Neural cell (in vitro differentiated cells): ENCODE results near the gene CPA1. TPM values are rescaled to one million over a fixed set of nuclear protein-coding genes. Genes with fewer than 3 reads are reported as not detected.

ENCODE experiments used
- H2AFZ ChIP-seq: fragments of 200-600, 300-800 bp; sonication (generic), shearing (Covaris generic); 2 replicates; pipeline ENCODE4 v1.6.0; 2014; ENCODE audit warnings: low read depth, mild to moderate bottlenecking, antibody characterized with exemption, low read length, moderate library complexity
- H3F3A ChIP-seq: fragments of 200-600 bp; shearing (Covaris generic); 2 replicates; pipeline ENCODE4 v1.6.1; 2016; ENCODE audit warnings: mild to moderate bottlenecking, moderate library complexity, mixed read lengths, antibody characterized with exemption, low read length; ENCODE audit not compliant: insufficient read depth, poor library complexity, severe bottlenecking
- H3K27ac ChIP-seq: fragments of 200-600, 300-800 bp; sonication (generic), shearing (Covaris generic); 2 replicates; pipeline ENCODE4 v1.5.1; 2014; ENCODE audit warnings: mild to moderate bottlenecking, low read length, moderate library complexity
- H3K27me3 ChIP-seq: fragments of 300-800, 200-600 bp; sonication (generic), shearing (Covaris generic); 2 replicates; pipeline ENCODE4 v1.6.0; 2014; ENCODE audit warnings: mild to moderate bottlenecking, low read depth, low read length, moderate library complexity; ENCODE audit not compliant: insufficient read depth
- H3K36me3 ChIP-seq: fragments of 300-800, 200-600 bp; sonication (generic), shearing (Covaris generic); 2 replicates; pipeline ENCODE4 v1.5.1; 2014; ENCODE audit warnings: mild to moderate bottlenecking, antibody characterized with exemption, low read length, moderate library complexity; ENCODE audit not compliant: insufficient read depth
- H3K4me2 ChIP-seq: fragments of 300-800, 200-600 bp; sonication (generic), shearing (Covaris generic); 2 replicates; pipeline ENCODE4 v1.6.0; 2014; ENCODE audit warnings: mild to moderate bottlenecking, low read length
- H3K4me3 ChIP-seq: fragments of 300-800, 200-600 bp; sonication (generic), shearing (Covaris generic); 2 replicates; pipeline ENCODE4 v1.5.1; 2014; ENCODE audit warnings: mild to moderate bottlenecking, low read length, moderate library complexity
- H3K79me2 ChIP-seq: fragments of 200-600 bp; shearing (Covaris generic); replicated peaks from 2 replicates; pipeline ENCODE4 v1.6.0; 2014; ENCODE audit warnings: mild to moderate bottlenecking, low read length, moderate library complexity; ENCODE audit not compliant: insufficient read depth
- H3K9ac ChIP-seq: fragments of 300-800, 200-600 bp; sonication (generic), shearing (Covaris generic); 2 replicates; pipeline ENCODE4 v1.6.1; 2016; ENCODE audit warnings: mild to moderate bottlenecking, low read length, mixed read lengths
- H3K9me2 ChIP-seq: fragments of 200-600 bp; shearing (Covaris generic); 2 replicates; pipeline ENCODE4 v1.6.1; 2016; ENCODE audit warnings: mild to moderate bottlenecking, low read length, mixed read lengths; ENCODE audit not compliant: insufficient read depth
- H3K9me3 ChIP-seq: fragments of 200-600, 300-800 bp; sonication (generic), shearing (Covaris generic); 2 replicates; pipeline ENCODE4 v1.6.1; 2016; ENCODE audit warnings: mild to moderate bottlenecking, mixed run types, low read length, moderate library complexity, mixed read lengths
- H4K20me1 ChIP-seq: fragments of 200-600 bp; shearing (Covaris generic); 2 replicates; pipeline ENCODE4 v1.6.1; 2016; ENCODE audit warnings: mild to moderate bottlenecking, mixed run types; ENCODE audit not compliant: insufficient read depth
- CTCF ChIP-seq: fragments of 450-650 bp; IDR thresholded peaks from 2 replicates; pipeline ENCODE4 v1.5.1; 2014; ENCODE audit warnings: antibody characterized with exemption, mild to moderate bottlenecking, moderate library complexity; ENCODE audit not compliant: poor library complexity, severe bottlenecking
- EP300 ChIP-seq: fragments of 450-650 bp; conservative IDR thresholded peaks from 2 replicates; pipeline ENCODE4 v1.6.1; 2014; ENCODE audit warnings: antibody characterized with exemption, mild to moderate bottlenecking, moderate library complexity; ENCODE audit not compliant: poor library complexity, severe bottlenecking
- EZH2 ChIP-seq: fragments of 200-600, 300-800 bp; shearing (Covaris generic), sonication (generic); IDR thresholded peaks from 2 replicates; pipeline ENCODE4 v1.6.1; 2014; ENCODE audit warnings: antibody characterized with exemption, low read length, borderline replicate concordance, mild to moderate bottlenecking; ENCODE audit not compliant: insufficient read depth, poor library complexity, severe bottlenecking
- MXI1 ChIP-seq: fragments of 450-650 bp; conservative IDR thresholded peaks from 2 replicates; pipeline ENCODE4 v1.6.1; 2014; ENCODE audit warnings: antibody characterized with exemption, mild to moderate bottlenecking; ENCODE audit not compliant: poor library complexity, severe bottlenecking
- POLR2AphosphoS5 ChIP-seq: IDR thresholded peaks from 2 replicates; pipeline ENCODE4 v1.6.1; 2012
- RAD21 ChIP-seq: fragments of 450-650 bp; conservative IDR thresholded peaks from 2 replicates; pipeline ENCODE4 v1.6.1; 2014; ENCODE audit warnings: antibody characterized with exemption, mild to moderate bottlenecking, moderate library complexity
- REST ChIP-seq: IDR thresholded peaks from 2 replicates; pipeline ENCODE4 v1.6.1; 2012; ENCODE audit warnings: borderline replicate concordance
- SMC3 ChIP-seq: fragments of 450-650 bp; conservative IDR thresholded peaks from 2 replicates; pipeline ENCODE4 v1.6.1; 2014; ENCODE audit warnings: antibody characterized with exemption, mild to moderate bottlenecking, moderate library complexity; ENCODE audit not compliant: poor library complexity
- TAF1 ChIP-seq: IDR thresholded peaks from 2 replicates; pipeline ENCODE4 v1.6.1; 2012; ENCODE audit warnings: low read depth
- polyA plus RNA-seq: library from polyadenylated mRNA; depleted of rRNA; stranded (reverse); fragments of >200 nt; gene quantifications from 2 replicates; pipeline ENCODE4 v1.2.3, GENCODE V29; 2014

Gene CPA1
- polyA plus RNA-seq, 1 donor from 2014 or later, result not detected

GRCh38 chr7:130386876-130387275 lies 6.6 kb downstream of the CPA1 start:
- Histone ChIP-seq H3K9me3 (no peaks in the 10 kb centered on the region), H3K4me2 (no peak overlapping the region), H3K27ac (no peak overlapping the region), H3K36me3 (no peaks in the 10 kb centered on the region), H3F3A (no peaks in the 10 kb centered on the region), H3K27me3 (no peaks in the 10 kb centered on the region), H3K9me2 (no peaks in the 10 kb centered on the region), H3K4me3 (no peak overlapping the region), H3K9ac (no peak overlapping the region), H3K79me2 (no peaks in the 10 kb centered on the region), H2AFZ (no peak overlapping the region), H4K20me1 (no peaks in the 10 kb centered on the region)
- TF ChIP-seq TAF1 (no peak), REST (no peak), POLR2AphosphoS5 (no peak), EP300 (no peak), SMC3 (no peak), EZH2 (no peak), MXI1 (no peak), CTCF (no peak), RAD21 (no peak)

- Histone ChIP-seq H3K9me2 (no peaks in the 10 kb centered on the region), H3K27me3 (no peaks in the 10 kb centered on the region), H3K4me3 (no peak overlapping the region)
These were observed 7.0 kb downstream of the CPA1 start for GRCh38 chr7:130387306-130387627.

More at GRCh38 chr7:130387306-130387627, 7.0 kb downstream of the CPA1 start:
- H3F3A ChIP-seq, result no peaks in the 10 kb centered on the region
- H4K20me1 ChIP-seq, result no peaks in the 10 kb centered on the region
- H3K79me2 ChIP-seq, result no peaks in the 10 kb centered on the region
- no peaks in the 10 kb centered on the region for H3K9me3 ChIP-seq
- H3K4me2 ChIP-seq, result no peak overlapping the region
- TF ChIP-seq TAF1 (no peak), REST (no peak), POLR2AphosphoS5 (no peak), RAD21 (no peak), EZH2 (no peak), CTCF (no peak), EP300 (no peak), SMC3 (no peak), MXI1 (no peak)
- H3K9ac ChIP-seq, result no peak overlapping the region
- no peak overlapping the region for H2AFZ ChIP-seq
- no peak overlapping the region for H3K27ac ChIP-seq
- H3K36me3 ChIP-seq, result no peaks in the 10 kb centered on the region
